ENCODE data around the gene RAD51B. TPM values are rescaled to one million over a fixed set of nuclear protein-coding genes. Genes with fewer than 3 reads are reported as not detected.

RAD51B gene
- total RNA-seq, 1 donor from 2014 or later, result 3.2 TPM

DNA sequence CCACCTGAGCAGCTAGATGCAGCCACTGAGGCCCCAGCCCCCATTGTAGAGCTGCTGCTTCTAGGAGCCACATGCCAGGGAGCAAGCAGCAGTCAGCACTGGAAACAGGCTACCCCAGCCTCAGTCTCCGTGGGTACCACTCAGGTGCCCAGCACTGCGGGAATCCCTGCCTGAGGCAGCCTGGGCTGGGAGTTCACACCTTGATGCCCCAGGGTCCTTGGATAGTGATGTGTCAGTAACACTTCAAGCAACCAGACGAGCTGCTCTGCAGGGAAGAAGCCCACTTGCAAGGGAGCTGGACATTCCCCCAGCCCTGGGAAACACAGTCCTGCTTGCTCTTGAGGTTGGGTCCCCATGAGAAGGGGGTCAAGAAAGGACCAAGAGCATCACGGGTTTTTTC lies 882.6 kb downstream of the RAD51B start:
- DNase-seq (no peak), ATAC-seq (no peak)
- intact Hi-C loops (cut with micrococcal nuclease), result no loop called here

DNA sequence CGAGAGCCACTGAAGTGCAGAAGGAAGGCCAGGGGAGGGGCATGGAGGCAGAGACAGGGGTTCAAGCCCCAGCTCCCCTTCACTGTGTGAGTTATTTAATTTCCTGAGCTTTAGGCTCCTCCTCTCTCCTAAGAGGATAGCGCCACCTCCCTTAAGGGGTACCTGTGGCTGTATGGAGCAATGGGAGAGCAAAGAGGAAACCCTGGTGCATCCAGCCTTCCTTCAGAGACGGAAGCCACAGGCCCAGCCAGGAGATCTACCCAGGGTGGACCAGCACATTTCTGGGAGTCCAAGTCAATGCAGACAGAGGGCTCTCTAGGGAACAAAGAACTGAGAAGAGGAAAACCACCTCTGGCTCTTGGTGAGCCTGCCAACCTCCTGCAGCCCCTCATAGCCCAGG lies 883.0 kb downstream of the RAD51B start:
- DNase-seq (no peak), ATAC-seq (no peak)
- intact Hi-C loops (cut with micrococcal nuclease), result no loop called here

DNA sequence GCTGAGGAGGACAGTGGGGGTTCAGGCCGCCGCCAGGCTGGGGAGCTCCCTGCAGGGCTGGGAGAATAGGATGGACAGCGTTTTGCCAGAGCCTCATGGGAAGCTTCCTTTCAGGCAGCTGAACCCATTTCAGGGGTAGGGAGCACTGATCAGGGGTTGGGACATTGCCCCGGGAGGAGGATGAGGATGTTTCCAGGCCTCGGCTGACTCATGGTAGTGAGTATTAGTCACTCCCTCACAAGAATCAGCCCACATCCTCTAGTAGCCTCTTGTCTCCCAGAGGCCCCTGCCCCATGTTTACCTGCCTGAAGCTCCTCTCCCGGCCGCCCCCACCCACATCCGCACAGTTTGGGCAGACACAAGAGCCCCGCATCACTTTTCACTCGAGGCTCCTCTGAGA lies 883.5 kb downstream of the RAD51B start:
- ATAC-seq, result no peak
- DNase-seq, result no peak
- intact Hi-C loops (cut with micrococcal nuclease), result no loop called here

DNA sequence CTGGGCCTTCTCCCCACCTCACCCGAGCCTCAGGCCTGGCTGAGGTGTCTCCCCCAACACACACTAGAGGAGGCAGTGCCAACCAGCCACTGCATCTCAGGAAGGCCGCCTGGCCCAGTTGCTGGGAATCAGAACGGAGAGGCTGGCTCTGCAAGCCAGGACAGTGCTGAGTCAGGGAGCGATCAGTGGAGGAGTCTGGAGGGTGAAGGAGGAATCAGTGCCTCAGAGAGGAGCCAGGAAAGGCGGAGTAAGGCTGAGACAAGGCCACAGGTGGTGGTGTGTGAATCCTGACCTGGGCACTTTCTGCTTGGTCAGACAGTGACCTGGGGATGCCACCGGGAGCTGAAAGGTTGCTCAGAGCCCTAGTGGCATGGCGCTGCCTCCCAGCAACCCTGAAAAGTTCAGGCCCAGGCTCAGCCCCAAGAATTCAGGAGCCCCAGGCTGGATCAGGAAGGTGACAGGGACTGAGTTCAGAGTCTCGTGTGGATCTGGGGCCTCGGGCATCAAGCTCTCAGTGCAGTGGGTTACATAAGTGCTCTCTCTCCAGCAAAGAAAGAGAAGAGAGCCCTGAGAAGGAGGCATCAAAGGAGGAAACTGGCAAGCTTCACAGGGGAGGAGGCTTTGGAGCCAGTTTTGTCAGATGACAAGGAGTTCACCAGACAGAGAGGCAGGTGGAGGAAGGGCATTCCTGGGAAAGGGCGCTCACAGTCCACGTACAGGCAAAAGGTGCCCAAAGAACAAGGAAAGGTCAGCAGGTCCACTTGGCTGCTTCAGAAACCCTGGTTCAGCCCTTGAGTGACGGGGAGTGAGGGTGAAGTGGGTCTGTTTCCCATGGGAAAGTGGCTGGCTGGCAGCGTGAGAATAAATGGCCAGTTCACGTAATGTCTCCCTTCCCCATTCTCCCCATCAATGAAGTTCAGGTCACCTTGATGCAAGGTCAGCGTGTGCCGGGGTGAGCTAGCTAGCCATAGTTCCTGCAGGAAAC lies 885.4 kb downstream of the RAD51B start:
- intact Hi-C loops (cut with micrococcal nuclease), result no loop called here
- ATAC-seq (no peak), DNase-seq (no peak)

DNA sequence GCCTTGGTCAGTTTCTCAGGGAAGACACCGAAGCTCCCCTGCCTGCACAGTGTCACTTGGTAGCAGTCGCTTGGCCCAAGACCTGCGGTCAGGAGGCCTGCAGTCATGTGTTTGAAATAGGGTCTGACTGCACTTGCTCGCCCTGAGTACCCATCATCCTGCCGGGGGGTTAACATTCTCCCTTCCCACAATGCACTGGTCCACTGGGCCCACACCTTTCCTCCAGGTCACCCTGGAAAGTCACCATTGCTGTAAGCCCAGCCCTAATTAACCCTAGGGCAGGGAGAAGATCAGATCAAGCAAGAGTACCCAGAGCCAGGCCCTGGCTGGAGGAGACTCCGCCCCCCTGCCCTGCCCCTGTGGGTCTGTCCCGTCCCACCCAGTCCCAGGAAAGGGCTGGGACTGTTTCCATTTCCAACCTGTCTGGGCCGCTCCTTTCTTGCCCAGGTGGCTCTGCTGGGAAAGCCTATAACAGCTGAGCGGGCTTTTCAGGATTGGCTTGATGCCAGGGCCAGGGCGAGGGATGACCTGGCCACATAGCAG lies 886.2 kb downstream of the RAD51B start:
- ATAC-seq (peak; percentile 33), DNase-seq (no peak)
- intact Hi-C loops (cut with micrococcal nuclease), result no loop called here

DNA sequence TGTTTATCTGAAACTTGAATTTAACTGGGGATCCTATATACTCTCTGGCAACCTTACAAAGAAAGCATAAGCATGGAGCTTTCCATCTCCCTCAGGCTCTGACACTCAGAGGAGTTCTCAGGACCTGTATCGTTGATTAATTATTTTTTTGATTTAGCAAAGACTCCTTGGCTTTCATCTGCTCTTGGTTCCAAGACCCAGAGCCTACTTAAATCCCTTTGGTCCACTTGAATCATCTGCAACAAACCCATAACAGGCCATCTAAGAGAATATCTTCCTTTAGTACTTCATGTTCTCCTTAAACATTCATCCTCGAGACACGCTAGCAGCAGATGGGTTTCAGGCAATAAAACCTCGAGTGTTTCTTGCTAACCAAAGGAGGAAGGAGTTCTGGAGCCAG lies 887.9 kb downstream of the RAD51B start:
- ATAC-seq, result peak; percentile 24
- DNase-seq, result no peak
- intact Hi-C loops (cut with micrococcal nuclease), result no loop called here

DNA sequence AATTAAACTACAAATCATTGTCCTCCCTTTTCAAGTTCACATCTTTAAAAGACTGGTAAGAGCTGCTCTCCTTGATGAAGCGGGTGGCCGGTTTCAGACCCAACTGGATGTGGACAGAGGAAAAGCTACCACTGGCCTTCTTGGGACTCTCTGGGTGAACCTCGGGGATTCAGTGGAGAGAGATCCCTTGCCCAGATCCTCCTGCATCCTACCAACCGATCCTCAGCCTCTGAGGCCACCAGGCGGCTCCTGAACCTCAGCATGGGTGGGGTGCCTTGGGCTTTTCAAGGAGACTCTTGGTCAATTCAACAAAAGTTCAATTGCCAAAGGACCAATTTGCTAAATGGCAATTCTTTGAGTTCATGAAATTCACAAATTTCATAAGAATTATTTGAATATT lies 888.8 kb downstream of the RAD51B start:
- ATAC-seq (no peak), DNase-seq (no peak)
- intact Hi-C loops (cut with micrococcal nuclease), result no loop called here

DNA sequence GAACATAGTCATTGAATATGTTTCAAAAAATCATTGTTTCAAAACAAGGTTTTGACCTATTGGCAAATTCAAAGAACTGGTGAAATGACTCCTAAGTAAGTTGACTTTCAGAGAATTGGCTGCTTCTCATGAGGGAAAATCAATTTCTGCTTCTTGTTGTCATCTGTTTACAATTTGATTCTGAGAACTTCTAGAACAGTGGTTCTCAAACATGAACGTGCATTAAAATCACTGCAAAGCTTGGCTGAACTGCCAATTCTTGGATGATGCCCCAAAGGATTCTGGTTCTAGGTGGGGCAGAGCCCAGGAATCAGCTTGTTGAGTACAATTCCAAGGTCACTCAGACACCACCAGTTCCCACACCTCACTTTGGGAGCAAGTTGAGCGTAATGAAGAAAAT lies 889.4 kb downstream of the RAD51B start:
- ATAC-seq, result no peak
- intact Hi-C loops (cut with micrococcal nuclease), result no loop called here
- no peak for DNase-seq

DNA sequence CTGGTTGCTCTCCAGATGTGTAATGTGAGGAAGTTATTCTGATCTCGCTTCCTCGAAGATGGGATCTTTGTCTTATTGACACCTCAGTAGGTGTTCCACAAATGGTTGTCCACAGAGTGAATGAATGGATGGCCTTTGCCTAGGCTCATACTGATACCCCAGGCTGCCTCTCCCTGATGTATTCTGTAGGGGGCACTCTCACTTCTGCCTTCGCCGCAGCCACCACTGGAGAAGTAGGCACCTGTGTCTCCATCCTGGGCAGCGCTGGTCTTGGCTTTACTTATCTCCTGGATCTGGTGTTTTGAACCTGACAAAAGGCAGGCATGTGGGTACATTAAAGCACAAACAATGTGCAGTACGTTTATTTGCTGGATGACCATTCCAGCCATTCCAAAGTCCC lies 891.2 kb downstream of the RAD51B start:
- DNase-seq (no peak), ATAC-seq (no peak)
- intact Hi-C loops (cut with micrococcal nuclease), result no loop called here

DNA sequence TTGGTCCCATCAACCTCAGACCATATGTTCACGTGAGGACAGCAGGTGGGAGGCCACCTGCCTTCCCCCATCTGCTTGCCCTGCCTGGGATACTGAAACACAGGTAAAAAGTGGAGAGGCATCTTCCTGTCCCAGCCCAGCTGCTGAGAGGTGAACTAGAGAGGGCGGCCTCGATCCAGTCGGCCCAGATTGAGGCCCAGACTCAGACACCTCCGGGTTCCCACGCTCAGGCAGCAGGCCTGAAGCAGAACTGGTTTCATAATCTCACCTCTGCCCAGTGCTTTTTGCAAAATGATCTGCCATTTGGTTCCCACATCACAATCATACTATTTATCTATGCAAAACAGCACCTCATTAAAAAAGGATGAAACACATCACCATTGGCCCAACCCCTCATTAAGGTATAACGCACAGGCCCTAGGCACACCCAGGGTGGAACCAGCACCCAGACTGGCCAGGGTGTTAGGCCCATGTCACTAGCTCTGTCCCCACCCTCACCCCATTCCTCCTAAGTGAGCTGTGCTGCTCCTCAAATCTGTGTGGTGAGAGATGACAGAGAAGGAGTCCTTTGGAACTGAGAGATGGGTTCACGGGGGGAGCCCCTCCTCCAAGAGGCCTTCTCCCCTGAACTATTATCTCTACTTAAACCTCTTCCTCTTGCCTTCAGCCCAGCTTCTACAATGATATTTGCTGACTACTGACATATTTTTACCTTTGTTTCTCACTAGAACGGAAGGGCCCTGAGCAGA lies 892.2 kb downstream of the RAD51B start:
- DNase-seq (no peak), ATAC-seq (no peak)
- intact Hi-C loops (cut with micrococcal nuclease), result no loop called here

DNA sequence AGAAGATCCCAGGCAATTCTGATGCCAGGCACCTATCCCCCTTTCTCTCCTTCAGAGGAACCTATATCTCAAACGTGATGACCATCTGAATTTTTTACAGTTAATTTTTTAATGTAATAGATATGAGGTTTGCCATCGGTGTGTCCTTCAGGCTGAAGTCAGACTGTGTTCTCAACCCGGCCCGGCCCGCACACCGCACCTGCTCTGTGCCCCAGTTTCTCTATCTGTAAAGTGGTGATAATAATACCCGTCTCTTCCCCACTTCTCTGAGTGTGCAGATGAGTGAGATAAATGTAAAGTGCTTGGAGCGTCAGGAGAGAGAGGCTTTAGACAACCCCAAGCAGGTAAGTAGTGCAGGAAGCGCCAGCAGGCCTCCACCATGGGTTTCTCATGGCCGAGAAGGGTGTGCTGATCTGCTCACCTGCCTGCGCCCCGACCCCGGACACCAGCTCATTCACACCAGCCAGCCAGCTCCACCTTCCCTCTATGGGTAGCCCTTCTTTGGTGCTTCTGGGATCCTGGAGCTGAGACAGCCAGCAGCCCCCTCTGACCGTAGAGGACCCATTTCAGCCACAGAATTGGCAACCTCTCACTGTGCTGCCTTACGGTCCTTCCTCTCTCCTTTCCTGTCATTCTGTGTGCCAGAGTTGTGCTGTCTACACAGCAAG lies 893.3 kb downstream of the RAD51B start:
- intact Hi-C loops (cut with micrococcal nuclease), result no loop called here
- no peak for ATAC-seq
- no peak for DNase-seq

DNA sequence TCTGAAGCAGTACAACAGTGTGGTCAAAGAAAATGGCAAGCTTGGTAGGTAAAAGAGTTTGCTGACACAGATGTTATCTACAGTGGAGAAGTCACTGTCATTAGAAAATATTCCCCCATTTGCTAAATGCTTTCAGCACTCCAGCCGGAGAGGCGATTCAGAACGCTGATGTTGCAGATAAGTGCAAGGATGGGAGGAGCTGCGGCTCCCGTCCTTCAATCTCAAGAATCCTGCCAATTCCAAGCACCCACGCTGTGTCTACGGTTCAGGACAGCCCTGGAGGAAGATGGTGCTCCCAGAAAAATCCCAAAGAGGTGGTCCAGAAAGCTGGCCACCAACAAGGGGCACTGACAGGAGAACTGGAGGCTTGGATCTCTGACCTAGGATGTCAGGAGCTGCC lies 894.2 kb downstream of the RAD51B start:
- intact Hi-C loops (cut with micrococcal nuclease), result no loop called here
- ATAC-seq (no peak), DNase-seq (no peak)

DNA sequence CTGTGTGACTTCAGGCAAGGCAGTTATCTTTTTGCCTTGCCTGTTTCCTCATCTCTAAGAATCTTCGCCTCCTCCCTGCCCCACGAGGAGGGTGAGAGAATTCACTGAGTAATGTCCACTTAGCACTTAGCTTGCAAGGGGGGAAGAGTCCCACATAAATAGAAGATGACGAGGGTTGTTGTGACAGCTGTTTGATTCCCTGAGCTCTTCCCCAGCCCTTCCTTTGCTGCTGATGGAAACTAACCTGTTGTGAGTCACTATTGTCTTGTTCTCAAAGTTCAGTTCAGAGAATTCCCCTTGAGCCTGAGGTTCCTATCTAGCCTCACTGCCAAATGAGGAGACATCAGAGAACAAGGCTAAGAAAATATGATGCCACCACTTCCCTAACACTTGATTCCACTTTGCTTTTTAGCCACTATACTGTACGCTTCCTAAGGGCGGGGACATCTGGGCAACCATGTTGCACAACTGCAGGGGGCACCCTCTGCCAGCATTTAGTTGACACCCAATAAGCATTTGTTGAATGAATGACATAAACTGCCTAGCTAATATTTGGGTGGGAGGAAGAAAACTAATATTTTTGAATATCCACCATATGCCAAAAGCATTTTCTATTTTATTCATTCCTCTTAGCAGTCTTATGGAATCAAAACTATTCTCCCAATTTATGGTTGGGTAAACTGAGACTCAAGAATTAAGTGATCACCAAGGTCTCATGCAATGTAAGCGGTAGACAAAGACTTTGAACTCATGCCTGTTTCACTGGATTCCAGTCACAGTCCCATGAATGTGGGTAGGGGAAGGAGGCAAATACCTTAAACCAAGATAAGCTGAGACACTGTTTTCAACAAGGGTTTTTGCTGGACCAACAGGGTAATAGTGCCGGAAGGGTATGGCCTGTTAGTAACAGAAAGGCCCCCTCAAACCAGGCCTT lies 895.7 kb downstream of the RAD51B start:
- ATAC-seq (peak; percentile 32), DNase-seq (no peak)
- intact Hi-C loops (cut with micrococcal nuclease), result no loop called here

DNA sequence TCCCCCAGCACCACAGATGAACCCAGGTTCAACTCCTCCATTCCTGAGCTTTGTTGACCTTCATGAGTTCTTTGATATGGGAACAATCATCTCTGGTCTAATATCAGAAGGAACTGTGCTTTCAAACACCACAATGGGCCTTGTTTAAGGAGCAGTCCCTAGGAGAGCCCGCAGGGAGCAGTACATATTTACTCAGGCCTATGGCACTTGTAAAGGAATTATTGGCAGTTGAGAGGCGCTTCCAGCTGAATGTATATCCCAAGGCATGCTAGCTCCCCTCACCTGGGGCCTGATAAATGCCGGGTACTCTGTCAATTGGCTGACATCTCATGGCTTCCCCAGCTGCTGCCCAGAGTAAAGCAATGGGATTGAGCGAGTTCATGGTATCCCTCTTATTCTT lies 897.1 kb downstream of the RAD51B start:
- ATAC-seq (no peak), DNase-seq (no peak)
- intact Hi-C loops (cut with micrococcal nuclease), result no loop called here

DNA sequence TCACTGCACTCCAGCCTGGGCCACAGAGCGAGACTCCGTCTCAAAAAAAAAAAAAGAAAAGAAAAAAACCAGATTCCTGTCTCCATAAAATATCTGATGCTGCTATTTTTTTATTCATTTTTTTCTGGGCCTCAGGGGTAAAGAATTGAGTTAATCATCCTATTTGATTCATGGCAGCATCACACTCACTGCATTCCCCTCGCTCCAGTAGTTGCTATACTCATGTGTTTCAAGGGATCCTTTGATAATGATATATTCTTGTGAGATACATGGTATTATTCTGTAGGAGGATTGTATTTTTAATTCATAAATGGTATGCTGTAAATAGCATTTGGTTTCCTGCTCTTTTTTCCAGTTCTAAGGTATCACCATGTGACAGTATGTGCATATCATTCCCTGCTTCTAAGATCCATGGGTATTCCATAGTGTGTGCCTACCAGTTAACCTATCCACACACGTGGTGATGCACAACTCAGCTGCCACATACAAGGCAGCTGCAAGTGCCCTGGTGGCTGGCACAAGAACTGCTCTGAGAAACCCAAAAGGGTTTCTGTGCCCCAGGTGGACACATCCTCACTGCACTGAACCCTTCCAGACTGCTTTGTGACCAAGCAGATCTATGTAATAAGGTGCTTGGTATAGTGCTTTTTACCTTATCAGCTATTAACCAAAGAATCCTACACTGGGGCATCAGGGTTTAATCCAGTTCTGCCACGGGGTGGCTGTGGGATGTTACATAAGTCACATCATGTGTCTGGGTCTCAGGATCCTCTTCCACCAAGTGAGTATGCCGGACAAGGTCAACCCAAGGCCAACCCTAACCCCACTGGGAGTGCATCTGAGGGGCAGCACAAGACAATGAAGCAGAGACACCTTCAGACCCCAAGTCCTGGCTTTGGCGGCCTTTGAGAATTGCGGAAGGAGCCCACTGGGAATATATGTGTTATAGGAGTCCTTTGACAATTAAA lies 898.7 kb downstream of the RAD51B start:
- ATAC-seq, result no peak
- intact Hi-C loops (cut with micrococcal nuclease), result no loop called here
- no peak for DNase-seq

DNA sequence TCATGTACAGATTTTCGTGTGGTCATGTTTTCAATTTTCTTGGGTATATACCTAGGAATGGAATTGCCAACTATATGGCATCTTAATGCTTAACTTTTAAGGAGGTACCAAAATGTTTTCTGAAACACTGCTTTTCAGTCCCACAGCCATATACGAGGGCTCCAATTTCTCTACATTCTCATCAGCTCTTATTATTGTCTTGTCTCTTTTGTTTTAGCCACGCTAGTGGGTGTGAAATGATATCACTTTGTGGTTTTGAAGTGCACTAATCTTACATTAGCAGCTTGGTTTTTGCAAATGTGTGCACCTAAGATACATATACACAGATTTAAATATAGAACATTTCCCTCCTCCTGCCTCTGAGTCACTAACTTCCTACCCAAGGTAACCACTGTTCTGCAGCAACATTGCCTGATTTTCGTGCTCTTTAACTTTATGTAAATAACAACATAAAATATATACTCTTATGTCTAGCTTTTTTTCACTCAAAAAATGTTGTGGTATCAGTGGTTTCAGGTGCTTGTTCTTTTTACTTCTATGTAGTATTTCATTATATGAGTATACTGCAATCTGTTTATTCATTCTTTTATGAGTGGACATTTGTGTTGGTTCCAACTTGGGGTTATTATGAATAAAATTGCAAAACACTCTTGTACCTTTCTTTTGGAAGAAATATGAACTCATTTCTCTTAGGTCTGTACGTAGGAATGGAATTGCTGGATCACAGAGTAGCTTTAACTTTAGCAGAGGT lies 900.2 kb downstream of the RAD51B start:
- DNase-seq (no peak), ATAC-seq (no peak)
- intact Hi-C loops (cut with micrococcal nuclease), result no loop called here

DNA sequence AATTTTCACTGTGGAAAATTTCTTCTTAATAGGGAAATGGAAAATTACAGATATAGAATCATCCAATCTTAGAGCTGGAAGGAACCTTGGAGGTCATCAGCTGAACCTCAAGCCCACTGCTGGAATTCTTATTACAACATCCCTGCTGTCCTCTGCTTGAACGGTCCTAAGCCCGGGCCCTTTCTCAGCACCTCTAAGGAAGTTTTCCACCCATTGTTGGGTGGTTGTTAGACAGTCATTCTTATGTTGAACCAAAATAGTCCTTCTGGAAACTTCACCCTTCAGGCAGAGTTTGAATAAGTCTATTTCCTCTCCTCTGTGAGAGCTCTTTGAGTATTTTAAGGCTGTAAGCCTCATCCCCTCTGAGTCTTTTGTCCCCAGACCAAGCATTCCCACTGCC lies 902.6 kb downstream of the RAD51B start:
- ATAC-seq (peak; percentile 38), DNase-seq (no peak)
- intact Hi-C loops (cut with micrococcal nuclease), result no loop called here

Measured in left ventricle myocardium superior (tissue), 1 donor.